GM21786 (cell line): ENCODE data around the gene MT2A.
"Not testable (repeated sequence)": the region's sequence is repeated elsewhere in the genome, so short reads cannot be mapped to it uniquely, and the experiment has no call there.

Source experiments
- ATAC-seq: cut with Tn5 transposase; IDR thresholded peaks from one replicate; pipeline ENCODE4 v1.9.1; 2021; ENCODE audit not compliant: unreplicated experiment

The MT2A gene

DNA sequence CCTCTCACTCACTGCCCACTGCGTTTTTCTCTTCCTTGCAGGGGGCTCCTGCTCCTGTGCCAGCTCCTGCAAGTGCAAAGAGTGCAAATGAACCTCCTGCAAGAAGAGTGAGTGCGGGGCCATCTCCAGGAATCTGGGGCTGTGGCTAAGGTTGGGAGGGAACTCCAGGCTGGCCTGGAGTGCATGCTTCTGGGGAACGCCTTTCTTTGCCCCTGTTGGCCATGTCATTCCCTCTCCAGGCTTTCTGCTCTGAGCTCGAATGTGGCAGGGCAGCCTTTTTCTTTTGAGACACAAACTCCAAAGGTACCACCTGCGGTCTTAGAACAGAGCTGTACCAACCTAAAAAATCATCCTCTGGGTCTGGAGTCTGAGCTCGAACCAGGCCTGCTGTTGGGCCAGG is 9.8 kb downstream of the MT2A start:
- ATAC-seq = no peak

DNA sequence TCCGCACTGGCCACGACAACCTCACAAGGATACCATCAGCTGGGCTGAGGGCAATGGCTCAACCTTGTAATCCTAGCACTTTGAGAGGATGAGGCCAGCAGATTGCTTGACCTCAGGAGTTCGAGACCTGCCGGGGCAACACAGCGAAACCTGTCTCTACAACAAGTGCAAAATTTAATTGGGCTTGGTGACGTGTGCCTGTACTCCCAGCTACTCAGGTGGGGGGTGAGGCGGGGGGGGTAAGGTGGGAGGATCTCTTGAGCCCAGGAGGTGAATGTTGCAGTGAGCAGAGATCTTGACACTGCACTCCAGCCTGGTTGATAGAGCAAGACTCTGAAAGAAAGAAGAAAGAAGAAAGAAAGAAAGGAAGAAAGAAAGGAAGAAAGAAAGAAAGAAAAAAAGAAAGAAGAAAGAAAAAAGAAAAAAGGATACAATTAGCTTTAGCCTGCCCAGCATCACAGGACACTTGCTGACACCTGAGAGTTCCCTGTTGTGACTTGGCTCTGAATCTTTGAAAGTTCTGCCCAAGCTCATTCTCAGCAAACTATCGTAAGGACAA is 12.0 kb downstream of the MT2A start:
- no peak for ATAC-seq

DNA sequence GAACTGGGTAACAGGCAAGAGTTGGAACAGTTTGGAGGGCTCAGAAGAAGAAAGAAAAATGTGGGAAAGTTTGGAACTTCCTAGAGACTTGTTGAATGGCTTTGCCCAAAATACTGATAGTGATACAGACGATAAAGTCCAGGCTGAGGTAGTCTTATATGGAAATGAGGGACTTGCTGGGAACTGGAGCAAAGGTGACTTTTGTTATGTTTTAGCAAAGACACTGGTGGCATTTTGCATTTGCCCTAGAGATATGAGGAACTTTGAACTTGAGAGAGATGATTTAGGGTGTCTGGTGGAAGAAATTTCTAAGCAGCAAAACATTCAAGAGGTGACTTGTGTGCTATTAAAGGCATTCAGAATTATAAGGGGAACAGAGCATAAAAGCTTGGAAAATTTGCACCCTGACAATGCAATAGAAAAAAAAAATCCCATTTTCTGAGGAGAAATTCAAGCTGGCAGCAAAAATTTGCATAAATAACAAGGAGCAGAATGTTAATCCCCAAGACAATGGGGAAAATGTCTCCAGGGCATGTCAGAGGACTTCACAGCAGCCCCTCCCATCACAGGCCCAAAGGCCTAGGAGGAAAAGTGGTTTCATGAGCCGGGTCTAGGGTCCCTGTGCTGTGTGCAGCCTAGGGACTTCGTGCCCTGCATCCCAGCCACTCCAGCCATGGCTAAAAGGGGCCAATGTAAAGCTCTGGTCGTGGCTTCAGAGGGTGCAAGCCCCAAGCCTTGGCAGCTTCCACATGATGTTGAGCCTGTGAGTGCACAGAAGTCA is 13.5 kb downstream of the MT2A start:
- not testable (repeated sequence) for ATAC-seq

DNA sequence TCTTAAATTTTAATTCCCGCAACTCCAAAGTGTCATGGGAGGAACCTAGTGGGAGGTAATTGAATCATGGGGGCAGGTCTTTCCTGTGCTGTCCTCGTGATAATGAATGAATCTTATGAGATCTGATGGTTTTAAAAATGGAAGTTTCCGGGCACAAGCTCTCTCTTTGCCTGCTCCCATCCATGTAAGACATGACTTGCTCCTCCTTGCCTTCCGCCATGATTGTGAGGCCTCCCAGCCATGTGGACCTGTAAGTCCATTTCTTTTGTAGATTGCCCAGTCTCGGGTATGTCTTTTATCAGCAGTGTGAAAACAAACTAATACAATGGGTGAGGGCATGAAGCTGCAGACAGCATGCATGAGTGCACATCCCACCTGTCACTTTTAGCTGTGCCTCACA is 14.8 kb downstream of the MT2A start:
- not testable (repeated sequence) for ATAC-seq

DNA sequence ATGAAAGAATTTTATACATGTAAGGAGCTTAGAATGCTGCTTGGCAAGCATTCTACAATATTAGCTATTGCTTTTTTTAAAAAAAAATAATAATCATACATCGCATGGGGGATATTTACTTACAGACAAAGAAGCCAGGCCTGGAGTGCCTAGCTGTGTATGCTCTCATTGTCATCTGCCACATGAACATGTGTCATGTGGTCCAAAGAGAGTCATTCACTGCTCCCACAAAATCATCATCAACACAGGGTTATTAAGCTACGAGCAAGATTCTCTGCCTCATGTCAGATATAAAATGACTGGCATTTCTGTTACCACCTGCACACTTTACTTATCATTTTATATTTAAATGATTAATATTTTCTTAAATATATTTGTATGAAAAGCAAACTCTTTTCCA is 15.3 kb downstream of the MT2A start:
- ATAC-seq = no peak

DNA sequence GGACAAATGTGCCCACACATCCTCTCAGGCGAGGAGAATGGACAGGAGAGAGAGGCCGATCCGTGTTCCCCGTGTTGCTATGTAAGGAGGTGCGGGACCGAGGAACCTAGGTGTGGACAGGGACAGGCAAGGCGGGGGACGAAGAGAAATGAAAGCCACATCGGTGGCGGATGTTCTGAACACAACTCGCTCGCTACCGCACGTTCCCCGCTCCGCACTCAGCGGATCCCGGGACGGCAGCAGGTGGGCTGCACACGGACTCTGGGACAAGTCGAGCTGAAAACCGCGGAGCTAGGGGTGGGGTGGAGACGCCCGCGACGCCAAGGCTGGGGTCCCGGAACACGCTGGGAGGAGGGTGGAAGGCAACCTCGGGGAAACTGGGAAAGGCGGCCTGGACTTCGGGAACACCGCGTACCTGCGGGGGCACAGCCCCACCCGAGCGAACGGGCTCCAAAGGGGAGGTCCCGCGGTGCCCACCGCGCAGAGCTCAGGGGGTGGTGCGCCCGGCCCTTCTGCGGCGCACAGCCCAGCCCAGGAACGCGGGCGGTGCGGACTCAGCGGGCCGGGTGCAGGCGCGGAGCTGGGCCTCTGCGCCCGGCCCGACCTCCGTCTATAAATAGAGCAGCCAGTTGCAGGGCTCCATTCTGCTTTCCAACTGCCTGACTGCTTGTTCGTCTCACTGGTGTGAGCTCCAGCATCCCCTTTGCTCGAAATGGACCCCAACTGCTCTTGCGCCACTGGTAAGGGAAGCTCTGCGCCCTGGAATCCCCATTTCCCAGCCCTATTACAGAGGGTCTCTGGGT is 17.0 kb downstream of the MT2A start, which contains the start of gene MT1E:
MT1E (plus strand) TSS at position 642 of the 803 bp plus-strand sequence; CDS start at position 713, 71 bp downstream.
- ATAC-seq = peak; percentile 33

DNA sequence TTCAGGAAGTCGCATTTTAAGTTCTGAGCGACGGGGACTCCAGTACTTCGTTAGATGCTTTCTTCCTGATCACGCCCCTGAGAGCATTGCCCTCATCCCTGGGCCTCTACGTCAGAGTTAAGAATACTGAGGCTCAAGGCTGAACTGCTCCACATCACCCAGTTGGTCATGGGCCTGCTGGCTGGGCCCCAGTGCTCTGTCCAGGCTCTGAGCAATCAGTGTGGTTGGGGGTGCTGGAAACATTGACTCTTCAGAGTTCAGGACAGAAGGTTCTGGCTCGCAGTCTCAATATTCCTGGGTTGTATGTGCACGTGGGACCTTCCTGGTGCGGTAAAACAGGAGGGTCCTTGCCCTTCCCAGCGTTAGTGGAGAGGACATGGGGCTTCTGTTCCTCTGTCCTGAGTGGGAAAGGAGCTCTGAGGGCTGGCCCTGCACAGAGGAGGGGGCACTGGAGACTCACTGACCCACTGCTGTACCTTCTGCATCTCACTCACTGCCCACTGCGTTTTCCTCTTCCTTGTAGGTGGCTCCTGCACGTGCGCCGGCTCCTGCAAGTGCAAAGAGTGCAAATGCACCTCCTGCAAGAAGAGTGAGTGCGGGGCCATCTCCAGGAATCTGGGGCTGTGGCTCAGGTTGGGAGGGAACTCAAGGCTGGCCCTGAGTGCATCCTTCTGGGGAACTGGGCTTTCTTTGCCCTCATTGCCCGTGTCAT is 17.7 kb downstream of the MT2A start:
- ATAC-seq = peak; percentile 9

DNA sequence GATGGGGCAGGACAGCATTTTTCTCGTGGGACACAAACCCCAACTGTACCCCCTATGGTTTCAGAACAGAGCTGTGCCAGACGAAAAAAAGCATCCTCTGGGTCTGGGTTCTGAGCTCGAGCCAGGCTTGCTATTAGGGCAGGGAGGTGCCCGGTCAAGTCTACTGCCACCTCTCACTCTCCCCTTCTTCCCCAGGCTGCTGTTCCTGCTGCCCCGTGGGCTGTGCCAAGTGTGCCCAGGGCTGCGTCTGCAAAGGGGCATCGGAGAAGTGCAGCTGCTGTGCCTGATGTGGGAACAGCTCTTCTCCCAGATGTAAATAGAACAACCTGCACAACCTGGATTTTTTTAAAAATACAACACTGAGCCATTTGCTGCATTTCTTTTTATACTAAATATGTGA is 18.3 kb downstream of the MT2A start:
- ATAC-seq = no peak

DNA sequence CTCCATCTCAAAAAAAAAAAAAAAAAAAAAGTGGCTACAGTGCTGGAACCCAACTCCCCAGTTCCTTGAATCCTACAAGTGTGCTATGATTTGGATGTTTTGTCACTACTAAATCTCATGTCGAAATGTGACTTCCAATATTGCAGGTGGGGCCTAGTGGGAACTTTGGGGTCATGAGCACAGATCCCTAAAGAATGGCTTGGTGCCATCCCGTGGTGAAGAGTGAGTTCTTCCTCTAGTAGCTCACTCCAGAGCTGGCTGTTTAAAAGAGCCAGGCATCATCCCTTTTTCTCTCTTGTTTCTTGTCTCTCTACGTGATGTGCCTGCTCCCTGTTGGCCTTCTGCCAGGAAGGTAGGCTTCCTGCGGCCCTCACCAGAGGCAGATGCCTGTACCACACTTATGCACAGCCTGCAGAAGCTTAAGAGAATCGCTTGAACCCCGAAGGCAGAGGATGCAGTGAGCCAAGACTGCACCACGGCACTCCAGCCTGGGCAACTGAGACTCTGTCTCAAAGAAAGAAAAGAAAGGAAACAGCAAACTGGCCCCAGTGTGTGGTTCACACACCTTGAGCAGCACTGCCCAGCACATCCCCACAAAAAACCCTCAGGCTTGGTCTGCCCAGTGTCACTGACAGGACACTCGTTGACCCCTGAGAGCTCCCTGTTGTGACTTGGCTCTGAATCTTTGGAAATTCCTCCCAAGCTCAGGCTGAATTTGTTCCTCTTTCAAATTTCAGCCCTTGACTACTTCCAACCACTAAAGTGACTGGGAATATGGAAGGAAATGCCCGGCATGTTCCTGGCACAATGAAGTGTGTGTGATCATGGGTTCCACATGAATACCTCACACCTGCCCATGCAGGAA is 20.3 kb downstream of the MT2A start:
- ATAC-seq = no peak

DNA sequence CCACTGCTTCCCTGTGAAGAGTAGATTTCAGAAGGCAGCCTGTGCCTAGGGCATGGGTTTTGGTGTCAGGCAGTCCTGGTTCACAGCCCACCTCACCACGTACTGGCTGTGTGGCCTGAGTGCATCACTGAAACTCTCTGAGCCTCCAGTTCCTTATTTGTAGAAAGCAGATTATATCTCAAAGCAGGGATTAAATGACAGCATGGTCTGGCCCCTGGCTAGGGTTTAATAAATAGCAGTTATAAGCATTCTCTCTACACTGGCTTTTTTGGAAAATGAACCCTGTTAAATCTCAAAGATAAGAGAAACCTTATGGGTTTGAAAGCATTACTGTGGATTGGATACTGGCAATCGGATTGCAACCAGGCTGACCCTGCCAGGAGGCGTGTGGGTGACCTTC is 21.1 kb downstream of the MT2A start:
- no peak for ATAC-seq

DNA sequence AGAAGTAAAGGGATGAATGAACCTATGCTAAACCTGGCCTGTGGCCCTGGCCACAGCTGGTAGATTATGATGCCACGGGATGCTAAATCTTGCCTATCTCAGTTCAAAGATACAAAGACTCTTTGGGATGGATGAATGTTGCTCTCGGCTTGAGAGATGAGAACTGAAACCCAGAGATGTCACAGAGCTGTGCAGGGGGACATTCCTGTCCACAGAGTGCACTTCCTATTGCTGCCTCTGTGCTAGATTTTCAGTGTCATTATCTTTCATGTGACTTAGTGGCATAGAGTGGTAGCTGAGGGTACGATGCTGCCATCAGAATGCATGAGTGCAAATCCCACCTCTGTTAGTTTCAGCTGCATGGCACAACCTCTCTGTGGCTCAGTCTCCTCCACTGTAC is 21.8 kb downstream of the MT2A start:
- ATAC-seq = peak; percentile 76

DNA sequence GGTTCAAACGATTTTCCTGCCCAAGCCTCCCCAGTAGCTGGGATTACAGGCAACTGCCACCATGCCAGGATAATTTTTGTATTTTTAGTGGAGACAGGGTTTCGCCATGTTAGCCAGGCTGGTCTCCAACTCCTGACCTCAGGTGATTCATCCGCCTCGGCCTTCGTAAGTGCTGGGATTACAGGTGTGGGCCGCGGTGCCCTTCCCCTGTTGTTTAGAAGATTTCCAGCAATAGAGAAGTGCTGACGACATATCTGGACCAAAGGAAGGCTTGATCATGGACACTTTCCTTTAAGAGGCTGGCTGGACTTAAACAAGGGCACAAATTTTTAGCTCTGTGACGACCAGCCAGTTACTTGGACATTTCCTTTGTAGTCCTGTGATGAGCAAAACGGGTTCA is 22.8 kb downstream of the MT2A start:
- ATAC-seq = no peak

DNA sequence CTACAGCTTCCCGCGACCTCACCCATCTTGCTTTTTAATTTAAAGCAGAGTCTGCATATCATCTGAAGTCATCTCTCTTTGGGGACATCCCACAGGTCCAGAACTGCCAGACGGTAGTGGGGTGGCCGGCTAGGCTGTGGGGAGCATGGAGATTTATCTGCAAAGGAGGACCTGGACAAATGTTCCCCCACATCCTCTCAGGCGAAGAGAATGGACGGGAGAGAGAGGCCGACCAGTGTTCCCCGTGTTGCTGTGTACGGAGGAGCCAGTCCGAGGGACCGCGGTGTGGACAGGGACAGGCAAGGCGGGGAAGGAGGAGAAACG is 23.4 kb downstream of the MT2A start:
- no peak for ATAC-seq

DNA sequence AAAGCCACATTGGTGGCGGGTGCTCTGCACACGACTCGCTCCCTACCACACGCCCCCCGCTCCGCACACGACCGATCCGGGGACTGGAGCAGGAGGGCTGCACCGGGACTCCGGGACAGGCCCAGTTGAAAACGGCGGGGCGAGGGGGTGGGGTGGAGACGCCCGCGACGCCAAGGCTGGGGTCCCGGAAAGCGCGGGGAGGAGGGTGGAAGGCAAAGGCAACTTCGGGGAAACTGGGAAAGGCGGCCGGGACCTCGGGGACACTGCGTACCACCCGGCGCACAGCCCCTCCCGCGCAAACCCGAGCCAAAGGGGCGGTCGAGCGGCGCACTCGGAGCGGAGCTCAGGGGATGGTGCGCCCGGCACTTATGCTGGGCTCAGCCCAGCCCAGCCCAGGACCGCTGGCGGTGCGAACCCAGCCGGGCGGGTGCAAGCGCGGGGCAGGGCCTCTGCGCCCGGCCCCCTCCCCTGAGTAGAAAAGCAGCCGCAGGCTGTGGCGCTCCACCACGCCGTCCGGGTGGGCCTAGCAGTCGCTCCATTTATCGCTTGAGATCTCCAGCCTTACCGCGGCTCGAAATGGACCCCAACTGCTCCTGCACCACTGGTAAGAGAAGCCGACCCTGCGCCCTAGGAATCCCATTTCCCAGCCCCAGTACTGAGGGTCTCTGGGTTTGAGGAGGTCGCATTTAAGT is 23.9 kb downstream of the MT2A start, which contains the start of gene MT1M:
MT1M (plus strand) TSS at position 504 of the 692 bp plus-strand sequence; CDS start at position 577, 73 bp downstream.
- ATAC-seq = no peak

DNA sequence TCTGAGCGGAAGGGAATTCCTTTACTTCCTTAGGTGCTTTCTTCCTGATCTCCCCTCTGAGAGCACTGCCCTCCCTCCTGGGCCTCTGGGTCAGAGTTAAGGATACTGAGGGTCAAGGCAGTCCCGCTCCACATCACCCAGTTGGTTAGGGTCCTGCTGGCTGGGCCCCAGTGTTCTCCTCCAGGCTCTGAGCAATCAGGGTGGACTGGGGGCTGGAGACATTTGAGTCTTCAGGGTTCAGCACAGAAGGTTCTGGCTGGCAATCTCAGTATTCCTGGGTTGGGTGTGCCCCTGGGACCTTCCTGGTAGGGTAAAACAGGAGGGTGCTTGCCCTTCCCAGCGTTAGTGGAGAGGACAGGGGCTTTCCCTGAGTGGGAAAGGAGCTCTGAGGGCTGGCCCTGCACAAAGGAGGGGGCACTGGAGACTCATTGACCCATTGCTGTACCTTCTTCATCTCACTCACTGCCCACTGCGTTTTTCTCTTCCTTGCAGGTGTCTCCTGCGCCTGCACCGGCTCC is 24.5 kb downstream of the MT2A start:
- ATAC-seq = no peak

DNA sequence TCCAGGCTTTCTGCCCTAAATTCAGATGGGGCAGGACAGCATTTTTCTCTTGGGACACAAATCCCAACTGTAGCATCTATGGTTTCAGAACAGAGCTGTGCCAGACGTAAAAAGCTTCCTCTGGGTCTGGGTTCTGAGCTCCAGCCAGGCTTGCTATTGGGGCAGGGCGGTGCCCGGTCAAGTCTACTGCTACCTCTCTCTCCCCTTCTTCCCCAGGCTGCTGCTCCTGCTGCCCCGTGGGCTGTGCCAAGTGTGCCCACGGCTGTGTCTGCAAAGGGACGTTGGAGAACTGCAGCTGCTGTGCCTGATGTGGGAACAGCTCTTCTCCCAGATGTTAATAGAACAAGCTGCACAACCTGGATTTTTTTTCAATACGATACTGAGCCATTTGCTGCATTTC is 25.2 kb downstream of the MT2A start:
- no peak for ATAC-seq

DNA sequence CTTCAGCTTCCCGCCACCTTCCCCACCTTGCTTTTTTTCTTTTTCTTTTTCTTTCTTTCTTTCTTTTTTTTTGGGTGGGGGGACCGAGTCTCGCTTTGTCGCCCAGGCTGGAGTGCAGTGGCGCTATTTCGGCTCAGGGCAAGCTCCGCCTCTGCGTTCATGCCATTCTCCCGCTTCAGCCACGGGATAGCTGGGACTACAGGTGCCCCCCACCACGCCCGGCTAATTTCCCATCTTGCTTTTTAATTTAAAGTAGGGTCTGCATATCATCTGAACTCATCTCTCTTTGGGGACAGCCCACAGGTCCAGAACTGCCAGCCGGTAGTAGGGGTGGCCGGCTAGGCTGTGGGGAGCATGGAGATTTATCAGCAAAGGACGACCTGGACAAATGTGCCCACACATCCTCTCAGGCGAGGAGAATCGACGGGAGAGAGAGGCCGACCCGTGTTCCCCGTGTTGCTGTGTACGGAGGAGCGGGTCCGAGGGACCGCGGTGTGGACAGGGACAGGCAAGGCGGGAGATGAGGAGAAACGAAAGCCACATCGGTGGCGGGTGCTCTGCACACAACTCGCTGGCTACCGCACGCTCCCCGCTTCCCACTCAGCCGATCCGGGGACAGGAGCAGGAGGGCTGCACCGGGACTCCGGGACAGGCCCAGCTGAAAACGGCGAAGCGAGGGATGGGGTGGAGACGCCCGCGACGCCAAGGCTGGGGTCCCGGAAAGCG is 26.5 kb downstream of the MT2A start:
- no peak for ATAC-seq

DNA sequence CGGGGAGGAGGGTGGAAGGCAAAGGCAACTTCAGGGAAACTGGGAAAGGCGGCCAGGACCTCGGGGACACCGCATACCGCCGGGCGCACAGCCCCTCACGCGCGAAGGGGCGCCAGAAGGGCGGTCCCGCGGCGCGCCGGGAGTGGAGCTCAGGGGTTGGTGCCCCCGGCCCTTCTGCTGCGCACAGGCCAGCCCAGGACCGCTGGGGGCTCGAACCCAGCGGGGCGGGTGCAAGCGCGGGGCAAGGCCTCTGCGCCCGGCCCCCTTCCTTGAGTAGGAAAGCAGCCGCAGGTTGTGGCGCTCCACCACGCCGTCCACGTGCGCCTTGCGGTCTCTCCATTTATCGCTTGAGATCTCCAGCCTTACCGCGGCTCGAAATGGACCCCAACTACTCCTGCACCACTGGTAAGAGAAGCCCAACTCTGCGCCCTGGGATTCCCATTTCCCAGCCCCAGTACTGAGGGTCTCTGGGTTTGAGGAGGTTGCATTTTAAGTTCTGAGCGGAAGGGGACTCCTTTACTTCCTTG is 27.1 kb downstream of the MT2A start:
- ATAC-seq = no peak
